NCI-H524 treated with DMSO at 0.1 percent for 48 hours (cell line): ENCODE data around the gene KREMEN1.

Experiments
- DNase-seq: peaks from one replicate; lab custom pipeline; 2025; lab: John Stamatoyannopoulos, UW

The KREMEN1 gene

DNA sequence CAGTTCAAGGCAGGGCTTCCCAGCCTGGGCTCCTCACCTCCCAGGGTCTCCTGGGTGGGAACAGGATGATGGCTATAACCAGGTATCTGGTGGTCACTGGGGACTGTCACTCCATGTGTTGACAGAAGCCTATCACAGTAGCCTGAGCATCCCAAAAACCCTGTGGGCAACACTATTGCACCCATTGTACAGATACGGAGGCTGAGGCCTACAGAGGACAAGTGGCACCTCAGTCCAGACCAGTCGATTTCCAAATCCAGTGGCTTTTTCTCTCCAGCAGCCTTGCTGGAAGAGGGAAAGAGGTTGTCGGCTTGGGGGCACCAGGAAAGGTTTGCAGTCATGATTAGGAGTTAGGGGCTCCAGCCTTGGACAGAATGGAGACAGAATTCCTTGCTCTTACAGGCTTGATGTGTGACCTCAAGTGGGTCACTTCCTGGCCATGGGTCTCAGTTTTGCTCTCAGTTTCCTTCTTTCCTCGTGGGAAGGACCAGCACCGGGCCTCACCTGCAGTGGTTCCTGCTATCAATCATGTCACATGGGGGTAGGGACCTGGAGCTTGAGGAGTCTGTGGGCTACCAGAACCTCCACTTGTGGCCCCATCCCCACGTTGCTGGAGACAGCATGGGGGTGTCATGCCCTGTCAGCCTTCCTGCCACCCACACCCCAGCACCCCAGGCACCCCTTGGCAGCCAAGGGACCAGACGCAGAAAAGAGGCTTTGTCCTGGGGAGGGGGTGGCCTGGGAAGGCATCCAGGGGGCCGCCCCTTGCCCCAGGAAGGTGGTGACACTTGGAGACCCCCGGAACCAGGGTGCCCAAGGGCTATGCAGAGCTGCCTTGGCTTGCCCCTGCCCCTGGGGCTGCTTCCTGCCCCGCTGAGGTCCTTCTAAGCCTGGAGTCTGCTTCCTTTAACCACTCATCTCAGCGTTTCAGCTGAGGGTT is 135.0 kb downstream of the KREMEN1 start:
- DNase-seq = no peak

DNA sequence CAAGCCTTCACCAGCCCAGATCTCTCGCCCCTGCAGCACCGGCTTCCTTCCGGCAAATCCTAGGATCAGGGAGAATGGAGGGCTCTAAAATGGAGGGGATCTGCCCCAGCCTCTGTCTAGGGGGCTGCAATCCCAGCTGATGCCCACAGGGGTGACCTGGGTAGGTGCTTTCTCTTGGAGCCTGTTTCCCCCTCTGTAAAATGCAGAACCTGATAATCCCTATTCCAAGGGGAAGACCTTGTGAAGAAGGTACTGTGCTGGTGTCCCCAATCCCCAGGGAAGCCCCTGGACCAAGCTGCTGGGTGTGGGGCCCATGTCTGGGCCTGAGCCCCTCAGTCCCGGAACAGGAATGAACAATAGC is 135.6 kb downstream of the KREMEN1 start:
- no peak for DNase-seq

DNA sequence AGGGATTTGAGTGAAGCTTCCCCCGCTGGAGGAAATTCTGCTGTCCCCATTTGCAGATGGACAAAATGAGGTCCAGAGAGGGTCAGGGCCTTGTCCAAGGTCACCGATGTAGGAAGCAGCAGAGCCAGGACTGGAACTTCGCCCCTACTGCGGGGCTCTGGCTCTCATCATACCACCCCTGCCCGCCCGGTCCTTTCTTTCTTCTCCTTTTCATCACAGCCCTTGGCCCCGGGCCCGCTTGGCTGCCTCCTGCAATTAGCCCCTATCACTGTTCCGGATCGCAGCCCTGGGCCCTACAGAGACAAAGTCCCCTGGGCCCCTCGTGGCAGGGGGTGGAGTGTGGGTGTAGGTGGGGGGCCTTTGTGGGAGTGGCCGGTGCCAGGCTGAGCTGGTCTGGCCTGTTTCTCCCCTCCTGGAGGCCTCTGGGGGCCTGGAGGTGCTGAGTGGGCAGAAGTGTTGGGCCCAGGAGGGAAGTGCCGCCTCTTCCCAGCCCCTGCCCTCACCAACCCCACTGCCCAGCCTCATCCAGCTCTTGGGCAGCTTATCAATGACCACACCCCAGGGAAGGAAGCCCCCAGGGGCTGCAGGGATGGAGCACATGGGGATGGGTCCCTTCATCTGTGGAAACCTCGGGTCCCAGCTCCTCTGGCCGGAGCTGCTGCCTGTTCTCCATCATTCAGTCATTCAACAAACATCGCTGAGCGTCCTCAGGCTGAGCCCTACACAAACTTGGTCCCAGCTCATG is 136.2 kb downstream of the KREMEN1 start:
- DNase-seq = no peak

DNA sequence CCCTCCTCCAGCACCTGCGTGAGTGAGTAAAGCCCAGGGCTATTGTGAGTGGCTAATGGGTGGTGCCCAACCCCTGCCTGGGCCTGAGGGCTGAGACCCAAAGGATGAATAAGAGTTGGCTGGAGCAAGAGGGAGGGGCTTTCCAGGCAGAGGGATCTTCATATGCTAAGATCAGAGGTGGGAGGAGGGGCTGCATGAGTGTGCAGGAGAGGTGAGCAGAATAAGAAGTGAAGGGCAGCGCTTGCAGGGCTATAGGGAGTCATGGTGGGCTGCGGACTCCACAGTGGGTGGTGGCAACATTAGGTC is 136.7 kb downstream of the KREMEN1 start:
- DNase-seq = no peak

DNA sequence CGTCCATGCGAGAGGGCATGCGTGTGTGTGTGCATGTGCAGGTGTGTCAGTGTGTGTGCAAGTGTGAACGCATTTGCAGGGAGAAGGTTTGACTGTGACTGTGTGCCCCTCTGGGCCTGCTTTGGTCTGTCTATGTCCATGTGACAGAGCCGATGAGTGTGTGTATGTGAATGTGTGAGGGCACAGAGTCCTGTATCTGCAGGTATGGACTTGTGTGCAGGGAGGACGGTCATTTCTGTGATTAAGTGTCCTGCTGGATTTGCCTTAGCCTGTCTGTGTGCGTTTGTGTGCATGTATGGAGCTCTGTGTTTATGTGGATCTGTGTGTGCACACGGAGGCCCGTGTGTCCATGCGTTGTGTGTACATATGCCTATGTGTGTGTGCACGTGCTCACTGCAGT is 138.2 kb downstream of the KREMEN1 start:
- DNase-seq = no peak

DNA sequence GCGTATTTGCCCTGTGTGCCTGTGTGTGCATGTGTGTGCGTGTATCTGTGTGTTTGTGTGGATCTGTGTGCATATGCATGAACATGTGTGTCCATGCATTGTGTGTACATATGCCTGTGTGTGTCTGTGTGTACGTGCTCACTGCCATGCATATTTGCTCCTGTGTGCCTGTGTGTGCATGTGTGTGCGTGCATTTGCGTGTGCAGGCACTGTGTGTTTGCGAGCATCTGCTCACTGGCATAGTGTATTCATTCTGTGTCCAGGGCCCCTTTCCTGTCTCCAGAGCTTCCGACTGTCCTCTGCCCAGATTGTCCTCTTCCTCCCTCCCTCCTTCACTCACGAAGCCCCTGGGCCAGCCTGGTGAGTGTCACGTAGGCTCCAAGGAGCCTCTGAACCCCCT is 138.6 kb downstream of the KREMEN1 start:
- no peak for DNase-seq

DNA sequence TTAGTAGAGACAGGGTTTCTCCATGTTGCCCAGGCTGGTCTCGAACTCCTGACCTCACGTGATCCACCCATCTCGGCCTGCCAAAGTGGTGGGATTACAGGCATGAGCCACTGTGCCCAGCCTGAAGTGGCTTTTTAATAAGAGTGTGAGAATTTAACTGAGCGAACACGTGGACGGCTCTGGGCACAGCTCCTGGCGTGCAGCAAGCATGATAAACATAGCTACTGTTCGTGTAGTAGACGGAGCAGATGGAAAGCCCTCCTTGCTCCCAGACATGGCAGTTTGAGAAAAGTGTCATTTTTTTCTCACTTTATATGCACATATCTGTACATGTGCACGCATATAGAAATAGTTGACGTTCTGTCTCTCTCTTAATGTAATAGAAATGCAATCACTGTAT is 139.9 kb downstream of the KREMEN1 start:
- no peak for DNase-seq

GRCh38 chr22:29213493-29213892 is 140.7 kb downstream of the KREMEN1 start:
- no peak for DNase-seq

DNA sequence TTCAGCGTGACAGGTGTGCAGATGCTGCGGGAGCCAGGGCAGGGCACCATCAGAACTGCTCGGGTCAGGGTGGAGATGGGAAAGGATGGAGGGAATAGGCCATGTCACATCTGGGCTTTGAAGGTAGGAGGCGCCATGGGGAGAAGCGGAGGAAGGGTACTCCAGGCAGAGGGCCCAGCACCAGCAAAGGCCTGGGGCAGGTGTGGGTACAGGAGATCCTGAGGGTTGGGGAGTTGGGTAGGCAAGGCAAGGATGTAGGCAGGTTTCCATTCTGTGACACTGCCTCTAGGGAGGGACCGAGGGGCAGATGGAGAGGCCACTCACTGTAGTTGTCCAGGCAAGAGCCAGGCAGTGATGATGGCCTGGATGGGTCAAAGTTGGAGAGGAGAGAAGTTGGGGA is 141.4 kb downstream of the KREMEN1 start:
- DNase-seq = no peak

DNA sequence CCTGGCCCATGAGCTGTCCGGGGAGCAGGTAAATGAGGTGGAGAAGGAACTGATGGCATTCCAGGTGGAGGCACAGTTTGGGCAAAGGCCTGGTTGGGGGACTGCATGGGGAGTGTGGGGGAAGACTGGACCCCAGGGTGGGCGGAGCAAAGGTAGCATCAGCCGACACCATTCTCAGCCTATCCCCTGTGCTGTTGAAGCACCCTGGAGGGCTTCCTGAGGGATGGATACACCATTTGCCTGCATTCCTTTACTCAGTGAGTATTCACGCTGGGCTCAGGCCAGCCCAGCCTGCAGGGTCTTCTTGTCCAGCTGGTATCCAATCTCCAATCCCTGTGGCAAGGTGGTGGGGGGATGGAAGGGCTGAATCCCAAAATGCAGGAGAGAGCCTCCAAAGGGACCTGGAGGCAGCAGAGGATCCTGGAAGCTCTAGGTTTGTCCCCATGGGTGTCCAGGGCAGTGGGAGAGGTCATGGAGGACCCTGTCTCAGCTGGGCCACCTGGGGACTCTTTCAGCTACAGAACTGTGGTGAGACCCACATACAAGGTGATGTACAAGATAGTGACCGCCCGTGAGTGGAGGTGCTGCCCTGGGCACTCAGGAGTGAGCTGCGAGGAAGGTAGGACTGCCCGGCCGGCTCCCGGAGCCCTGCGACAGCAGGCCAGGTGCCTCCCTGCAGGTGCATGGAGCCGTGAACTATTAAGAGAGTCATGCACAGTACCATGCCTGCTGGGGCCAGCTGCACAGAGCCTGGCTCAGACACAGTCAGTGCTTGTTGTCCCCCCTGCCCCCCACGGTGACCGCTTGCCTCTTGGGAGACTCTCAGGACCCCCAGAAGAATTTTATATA is 142.4 kb downstream of the KREMEN1 start:
- no peak for DNase-seq

DNA sequence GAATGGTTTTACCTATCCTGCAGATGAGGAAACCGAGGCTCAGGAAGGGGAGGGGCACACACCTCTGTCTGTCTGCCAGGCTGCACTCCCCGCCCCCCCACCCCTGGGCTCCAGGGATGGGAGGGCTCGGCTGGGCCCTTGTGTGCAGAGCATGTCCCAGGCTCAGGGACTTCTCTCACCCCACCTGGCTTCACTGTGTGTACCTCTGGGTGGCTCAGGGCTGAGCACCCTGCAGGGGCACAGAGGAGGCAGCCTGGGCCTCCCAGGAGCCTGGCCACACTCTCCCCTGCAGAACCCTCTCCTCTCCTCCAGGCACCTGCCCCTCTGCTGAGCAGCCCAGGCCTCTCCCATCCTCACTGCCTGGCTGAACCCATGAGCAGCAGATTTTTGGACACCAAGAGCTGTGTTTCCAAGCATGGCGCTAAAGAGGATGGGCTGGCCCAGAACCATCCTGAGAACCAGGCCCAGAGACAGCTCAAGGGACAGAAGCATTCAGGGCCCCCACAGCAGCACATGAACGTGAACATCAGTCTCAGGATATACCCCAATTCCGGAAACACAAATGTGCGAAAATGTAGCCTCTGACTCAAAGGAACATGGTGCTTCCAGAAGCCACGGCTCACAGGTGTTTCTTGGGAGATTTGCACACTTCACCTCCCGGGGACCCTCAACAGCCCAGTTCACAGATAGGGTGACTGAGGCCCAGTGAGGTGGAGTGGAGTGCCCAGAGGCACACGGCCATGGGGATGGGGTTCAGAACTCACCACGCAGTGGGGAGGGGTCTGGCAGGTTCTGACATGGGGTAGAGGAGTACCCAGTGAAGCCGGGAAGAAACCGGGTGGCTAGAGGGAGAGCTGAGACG is 143.4 kb downstream of the KREMEN1 start:
- no peak for DNase-seq

DNA sequence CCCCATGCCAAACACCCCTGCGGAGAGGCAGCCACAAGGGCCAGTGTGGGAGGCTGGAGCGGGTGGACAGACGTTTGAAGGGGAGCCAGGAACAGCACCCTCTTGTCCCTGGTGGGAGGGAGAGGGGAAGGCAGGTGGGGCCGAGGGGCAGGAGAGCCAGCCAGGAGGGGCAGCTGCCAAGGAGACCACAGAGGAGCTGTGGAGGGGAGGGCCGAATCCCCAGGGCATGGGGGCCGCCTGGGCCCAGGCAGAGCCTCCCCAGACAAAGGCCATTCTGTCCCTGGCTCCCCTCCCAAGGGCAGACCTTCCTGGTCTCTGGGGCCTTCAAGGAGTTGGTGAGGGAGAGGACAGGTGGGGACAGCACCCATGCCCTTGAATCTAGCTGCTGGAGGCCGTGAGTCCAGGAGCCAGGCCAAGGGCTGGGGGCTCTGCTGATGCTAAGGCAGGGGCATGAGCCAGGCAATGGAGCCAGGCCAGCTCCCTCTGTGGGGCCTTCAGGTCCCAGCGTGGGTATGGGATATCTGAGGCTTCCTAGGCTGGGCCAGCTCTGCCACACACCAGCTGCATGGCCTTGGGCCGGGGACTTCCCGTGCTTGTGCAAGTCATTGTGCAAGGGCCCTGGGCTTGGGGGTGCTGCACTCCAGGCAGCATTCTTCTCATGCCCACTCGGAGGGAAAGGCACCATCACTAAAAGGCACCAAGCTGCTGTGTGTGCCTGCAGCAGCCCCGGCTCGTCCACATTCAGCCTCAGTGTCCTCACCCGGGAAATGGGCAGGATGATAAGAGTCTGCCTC is 144.2 kb downstream of the KREMEN1 start:
- no peak for DNase-seq
